Stimulated activated CD8-positive, alpha-beta memory T cell treated with anti-CD3 and anti-CD28 coated beads, Interleukin-12 subunit alpha, Interleukin-12 subunit beta, amount 100 ng/mL, for 24 hours (primary cell): ENCODE measurements around the gene IGF2R.
"Not testable (repeated sequence)": the region's sequence is repeated elsewhere in the genome, so short reads cannot be mapped to it uniquely, and the experiment has no call there.

ENCODE experiments used
- DNase-seq: peaks from one replicate; pipeline ENCODE4 v3.0.0-alpha.2; 2020; ENCODE audit errors: extremely low read depth

The IGF2R gene

DNA sequence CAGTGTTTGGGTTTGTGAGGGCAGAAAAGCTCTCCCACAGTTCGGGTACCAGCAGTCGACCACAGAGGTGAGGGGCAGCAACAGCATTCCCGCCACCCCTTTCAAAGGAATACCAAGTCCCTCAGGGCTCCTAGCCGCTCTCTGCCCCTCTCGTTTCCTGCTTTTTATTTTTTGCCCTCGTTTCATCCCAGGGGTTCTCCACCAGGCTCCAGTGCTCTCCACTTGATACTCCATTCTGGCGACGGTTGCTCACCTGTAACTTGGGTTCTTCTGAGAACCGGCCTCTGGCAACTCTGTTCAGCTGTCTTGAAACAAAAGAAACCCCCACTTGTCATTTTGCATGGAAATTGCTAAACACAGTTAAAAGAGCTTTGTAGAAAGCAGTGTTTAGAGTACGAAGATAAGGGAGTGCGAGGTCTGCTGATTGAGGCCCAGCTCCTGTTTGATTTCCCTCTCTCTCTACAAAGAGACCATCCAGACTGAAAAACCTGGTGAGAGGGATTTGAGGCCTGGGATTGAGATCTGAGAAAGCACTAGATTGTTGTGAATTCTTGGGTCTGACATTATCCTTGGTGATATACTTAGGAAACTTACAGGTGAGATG is 28.7 kb downstream of the IGF2R start:
- DNase-seq, result no peak

DNA sequence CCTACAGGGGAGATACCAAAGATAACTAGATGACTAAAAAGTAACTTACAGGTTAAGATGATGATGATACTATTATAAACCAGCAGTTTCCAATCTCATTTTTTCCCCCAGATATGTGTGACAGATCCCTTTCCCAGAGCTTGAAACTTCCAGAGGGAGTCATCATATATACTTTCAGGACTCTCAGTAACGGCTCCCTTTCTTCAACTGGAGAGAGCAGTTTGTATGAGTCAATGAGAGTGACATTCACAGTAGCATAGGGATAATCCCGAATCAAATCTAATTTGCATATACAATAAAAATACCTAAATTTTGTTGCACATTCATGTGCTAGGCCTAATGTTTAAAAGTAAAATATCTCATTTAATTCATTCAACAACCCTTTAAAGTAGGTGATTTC is 29.7 kb downstream of the IGF2R start:
- no peak for DNase-seq

DNA sequence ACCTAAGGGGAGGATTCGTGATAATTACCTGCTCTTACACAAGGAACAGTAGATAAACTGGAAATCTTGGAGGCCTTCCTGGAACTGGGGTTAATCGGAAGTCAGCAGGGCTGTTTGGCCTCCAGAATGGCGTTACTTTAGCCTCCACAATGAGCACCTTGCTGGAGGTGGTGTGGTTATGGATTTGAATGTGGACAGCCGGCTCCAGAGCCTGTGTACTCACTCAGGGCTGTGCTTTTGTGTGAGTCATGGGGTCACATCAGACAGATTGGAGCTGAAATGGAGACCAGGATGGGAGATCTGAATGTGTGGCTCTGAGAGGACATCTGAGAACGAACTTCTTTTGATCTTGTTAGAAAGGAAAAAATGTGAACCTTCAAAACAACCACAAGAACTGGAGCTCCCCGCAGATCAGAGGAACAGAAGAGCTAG is 30.4 kb downstream of the IGF2R start:
- DNase-seq, result no peak

DNA sequence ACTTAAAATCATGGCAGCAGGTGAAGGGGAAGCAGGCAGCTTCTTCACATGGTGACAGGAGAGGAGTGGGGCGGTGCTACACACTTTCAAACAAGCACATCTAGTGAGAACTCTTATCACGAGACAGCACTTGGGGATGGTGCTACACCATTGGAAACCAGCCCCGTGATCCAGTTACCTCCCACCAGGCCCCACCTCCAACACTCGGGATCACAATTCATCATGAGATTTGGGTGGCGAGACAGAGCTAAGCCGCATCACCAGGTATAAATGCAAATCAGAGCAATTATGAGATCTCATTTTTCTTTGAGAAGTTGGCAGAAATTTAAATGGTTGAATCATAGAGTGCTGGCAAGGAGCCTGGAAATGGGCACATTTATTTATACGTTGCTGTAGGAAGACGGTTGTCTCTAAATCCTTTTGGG is 31.4 kb downstream of the IGF2R start:
- DNase-seq, result no peak

DNA sequence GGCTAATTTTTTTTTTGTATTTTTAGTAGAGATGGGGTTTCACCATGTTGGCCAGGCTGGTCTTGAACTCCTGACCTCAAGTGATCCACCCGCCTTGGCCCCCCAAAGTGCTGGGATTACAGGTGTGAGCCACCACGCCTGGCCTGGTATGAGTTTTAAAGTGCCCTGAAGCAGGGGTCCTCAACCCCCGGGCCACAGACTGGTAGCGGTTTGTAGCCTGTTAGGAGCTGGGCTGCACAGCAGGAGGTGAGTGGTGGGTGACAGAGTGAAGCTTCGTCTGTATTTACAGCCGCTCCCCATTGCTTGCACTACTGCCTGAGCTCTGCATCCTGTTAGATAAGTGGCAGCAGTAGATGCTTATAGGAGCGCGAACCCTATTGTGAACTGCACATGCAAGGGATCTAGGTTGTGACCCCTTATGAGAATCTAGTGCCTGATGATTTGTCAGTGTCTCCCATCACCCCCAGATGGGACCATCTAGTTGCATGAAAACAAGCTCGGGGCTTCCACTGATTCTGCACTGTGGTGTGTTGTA is 32.1 kb downstream of the IGF2R start:
- not testable (repeated sequence) for DNase-seq

DNA sequence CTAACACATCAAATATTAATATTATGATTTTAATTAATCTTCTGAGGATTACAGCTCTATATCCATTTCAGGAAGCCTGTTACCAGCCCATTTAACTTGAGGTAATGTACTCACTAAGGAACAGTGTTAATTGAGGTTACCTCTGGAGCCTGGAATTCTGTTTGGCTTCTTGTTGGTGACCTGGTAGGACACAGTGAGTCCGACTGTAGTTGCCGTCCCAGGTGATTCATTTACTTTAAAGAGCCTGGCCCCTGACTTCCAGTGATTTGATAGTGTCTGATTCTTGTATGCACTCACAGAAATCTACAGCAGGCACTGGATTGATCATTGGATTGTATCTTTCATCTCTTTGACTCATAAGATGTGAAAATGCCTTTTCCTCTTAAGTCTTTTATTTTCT is 34.0 kb downstream of the IGF2R start:
- no peak for DNase-seq

- DNase-seq, result no peak
Observed at GRCh38 chr6:160004018-160004417, 35.1 kb downstream of the IGF2R start.

GRCh38 chr6:160004419-160005175 is 35.7 kb downstream of the IGF2R start:
- no peak for DNase-seq

GRCh38 chr6:160005211-160005610 is 36.3 kb downstream of the IGF2R start:
- no peak for DNase-seq

DNA sequence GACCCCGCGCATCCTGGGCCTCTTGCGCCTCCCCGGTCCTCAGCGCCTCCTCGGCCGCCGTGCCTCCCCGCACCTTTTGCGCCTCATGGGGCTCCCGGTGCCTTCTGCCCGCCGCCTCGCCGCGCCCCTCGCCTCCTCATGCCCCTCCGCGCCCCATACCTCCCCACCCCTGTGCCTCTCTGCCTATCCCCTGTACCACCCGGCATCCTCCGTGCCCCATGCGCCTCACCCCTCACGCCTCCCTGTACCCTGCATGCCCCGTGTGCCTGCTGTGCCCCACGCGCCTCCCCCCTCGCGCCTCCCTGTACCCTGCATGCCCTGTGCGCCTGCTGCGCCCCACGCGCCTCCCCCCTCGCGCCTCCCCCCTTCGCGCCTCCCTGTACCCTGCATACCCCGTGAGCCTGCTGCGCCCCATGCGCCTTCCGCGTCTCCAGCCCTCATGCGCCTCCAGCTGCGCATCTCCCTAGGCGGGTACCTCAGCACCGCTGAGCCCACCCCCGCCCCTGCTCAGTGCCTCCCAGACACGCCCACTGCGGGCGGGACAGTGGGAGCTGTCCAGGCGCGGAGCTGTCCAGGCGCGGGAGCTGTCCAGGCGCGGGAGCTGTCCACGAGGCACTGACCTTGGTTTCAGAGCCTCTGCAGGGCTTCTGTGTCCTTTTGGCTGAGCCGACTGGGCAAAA is 37.1 kb downstream of the IGF2R start:
- no peak for DNase-seq

DNA sequence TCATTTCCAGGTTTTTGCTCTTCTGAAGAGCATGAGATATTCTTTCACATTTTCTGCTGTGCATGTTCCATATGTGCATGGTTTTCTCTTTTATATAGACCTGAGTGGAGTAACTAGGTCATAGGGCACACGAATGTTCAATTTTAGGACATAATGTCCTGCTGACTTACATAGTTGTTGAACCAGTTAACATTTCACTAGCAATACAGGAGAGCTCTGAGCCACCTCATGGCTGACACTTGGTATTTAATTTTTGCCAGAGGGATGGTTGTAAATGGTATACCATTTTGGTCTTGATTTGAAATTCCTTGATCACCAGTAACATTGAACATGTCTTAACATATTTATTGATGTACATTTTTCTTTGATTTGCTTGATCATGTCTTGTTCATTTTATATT is 38.3 kb downstream of the IGF2R start:
- no peak for DNase-seq

DNA sequence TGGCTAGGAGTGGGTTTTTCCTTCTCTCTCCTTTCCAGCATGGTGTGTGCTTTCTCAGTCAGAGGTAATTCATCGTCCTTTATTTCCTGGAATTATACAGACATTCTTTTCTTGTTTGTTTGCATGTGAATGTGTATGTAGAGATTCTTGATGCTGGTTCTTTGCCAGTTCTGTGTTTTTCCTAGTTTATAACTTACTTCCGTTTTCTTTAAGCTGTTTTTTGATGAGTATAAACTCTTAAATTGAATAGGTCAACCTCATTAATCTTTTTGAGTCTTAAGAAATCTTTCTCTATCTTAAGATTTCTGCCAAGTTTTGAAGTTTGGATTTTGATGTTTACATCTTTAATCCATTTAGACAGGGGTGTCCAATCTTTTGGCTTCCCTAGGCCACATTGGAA is 38.7 kb downstream of the IGF2R start:
- no peak for DNase-seq

DNA sequence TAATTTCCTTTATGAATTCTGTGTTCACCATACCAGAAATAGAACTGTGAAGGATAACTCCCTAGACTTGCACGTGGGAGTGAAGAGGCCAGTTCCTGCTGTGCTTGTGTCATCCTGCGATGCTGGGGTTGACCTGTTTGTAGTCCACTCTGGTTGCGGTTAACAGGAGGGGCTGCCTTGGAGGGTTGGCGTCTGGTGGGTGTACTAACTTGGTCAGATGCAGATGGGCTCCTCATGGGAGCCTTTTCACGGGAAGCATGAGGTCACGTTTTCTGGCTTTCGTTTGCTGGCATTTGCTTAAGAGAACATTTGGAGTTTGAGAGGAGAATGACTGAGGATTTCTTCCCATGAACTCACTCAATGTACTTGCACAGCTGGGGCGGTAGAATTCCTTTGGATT is 41.2 kb downstream of the IGF2R start:
- no peak for DNase-seq

GRCh38 chr6:160013987-160014868 is 45.3 kb downstream of the IGF2R start:
- no peak for DNase-seq

DNA sequence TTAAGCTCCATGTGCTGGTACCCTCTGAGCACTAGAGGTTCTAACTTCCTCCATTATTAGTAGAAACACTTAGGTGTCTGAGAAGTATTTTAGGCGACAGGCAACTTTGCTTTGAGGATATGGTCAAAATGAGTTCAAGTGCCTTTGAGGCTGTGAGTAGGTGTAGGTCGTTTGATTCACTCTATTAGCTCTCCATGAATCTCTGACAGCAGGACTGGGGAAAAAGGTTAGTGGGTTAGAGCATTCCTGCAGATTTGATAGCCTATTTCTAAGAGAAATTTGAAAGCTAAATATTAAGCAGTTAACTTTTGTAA is 45.9 kb downstream of the IGF2R start:
- DNase-seq, result no peak

DNA sequence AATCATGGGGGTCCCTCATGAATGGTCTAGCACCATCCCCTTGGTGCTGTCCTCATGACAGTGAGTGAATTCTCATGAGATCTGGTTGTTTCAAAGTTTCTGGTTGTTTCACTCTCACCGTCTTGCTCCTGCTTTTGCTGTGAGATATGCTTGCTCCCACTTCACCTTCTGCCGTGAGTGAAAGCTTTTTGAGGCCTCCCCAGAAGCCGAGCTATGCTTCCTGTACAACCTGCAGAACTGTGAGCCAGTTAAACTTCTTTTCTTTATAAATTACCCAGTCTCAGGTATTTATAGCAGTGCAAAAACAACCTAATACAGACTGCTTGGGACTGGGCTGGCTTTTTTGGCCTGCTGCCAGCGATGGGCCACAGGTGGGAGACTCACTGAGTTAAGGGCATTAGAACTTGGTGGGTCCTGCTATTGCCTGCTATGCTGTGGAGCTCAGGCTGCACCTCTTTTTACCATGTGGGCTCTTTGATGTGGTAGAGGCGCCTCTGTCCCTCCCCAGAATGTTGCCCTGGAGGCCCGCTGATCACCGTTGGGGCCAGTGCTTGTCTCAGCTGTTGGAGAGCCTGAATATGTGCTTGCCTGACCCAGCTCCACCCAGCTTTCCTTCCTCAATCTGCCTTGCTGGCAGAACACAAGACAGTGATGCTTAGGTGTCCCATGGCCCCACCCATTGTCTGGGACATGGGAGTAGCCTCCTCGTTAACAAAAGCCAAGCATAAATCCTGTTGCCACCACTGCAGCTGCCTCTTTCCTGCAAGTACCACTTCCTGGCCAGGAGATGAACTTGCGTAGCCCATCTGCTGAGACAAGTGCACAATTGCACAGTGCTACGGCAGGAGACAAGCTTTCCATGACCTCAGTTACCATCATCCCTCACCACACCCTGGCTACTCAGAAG is 47.1 kb downstream of the IGF2R start:
- no peak for DNase-seq

GRCh38 chr6:160022101-160022500 is 53.2 kb downstream of the IGF2R start:
- no peak for DNase-seq

GRCh38 chr6:160022793-160023192 is 53.9 kb downstream of the IGF2R start:
- DNase-seq, result no peak

GRCh38 chr6:160024152-160024551 is 55.3 kb downstream of the IGF2R start:
- DNase-seq, result no peak

GRCh38 chr6:160027076-160027475 is 58.2 kb downstream of the IGF2R start:
- DNase-seq, result no peak

DNA sequence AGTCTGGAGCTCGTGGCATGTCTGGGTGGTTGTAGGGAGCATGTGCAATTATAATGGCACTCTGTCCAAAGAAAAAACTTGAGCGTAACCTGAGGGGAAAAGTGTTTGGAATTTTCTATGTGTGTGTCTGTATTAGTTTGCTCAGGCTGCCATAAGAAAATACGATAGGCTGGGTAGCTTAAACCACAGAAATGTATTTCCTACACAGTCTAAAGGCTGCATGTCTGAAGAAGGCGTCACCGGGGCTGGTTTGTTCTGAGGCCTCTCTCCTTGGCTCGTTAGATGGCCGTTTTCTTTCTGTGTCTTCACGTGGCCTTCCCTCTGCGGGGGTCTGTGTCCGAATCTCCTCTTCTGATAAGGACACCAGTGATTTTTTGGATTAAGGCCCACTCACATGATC is 59.0 kb downstream of the IGF2R start:
- DNase-seq, result no peak
